Aorta (tissue), 5 donors: Measurements from ENCODE around the gene SCN9A. TPM values are rescaled to one million over a fixed set of nuclear protein-coding genes. Genes with fewer than 3 reads are reported as not detected.
"Not testable (repeated sequence)": the region's sequence is repeated elsewhere in the genome, so short reads cannot be mapped to it uniquely, and the experiment has no call there.

ENCODE experiments used
- ATAC-seq: fragments of 200-7000 bp; cut with Tn5 transposase; one replicate; pipeline ENCODE4 v1.9.1; 2022; ENCODE audit warnings: moderate library complexity; ENCODE audit not compliant: low FRiP score
- DNase-seq, 2 donors: peaks; one replicate each; pipeline ENCODE4 v3.0.0-alpha.2; 2020
- H3K27ac ChIP-seq, 2 donors: one replicate each; pipeline ENCODE4 v1.5.1; 2013; ENCODE audit warnings: low read length in 2 of 2, mild to moderate bottlenecking in 2 of 2, moderate library complexity in 2 of 2, control low read depth in 1 of 2, inconsistent platforms in 1 of 2, low read depth in 1 of 2
- H3K27me3 ChIP-seq, 2 donors: one replicate each; pipeline ENCODE4 v1.6.1; 2013; ENCODE audit warnings: control low read depth in 1 of 2, low read length in 1 of 2, mild to moderate bottlenecking in 1 of 2, moderate library complexity in 1 of 2; ENCODE audit not compliant: insufficient read depth in 2 of 2, control insufficient read depth in 1 of 2
- H3K36me3 ChIP-seq, 2 donors: one replicate each; pipeline ENCODE4 v1.6.1; 2013; ENCODE audit warnings: control low read depth in 1 of 2, low read length in 1 of 2, mild to moderate bottlenecking in 1 of 2; ENCODE audit not compliant: insufficient read depth in 2 of 2, control insufficient read depth in 1 of 2
- H3K4me1 ChIP-seq, 2 donors: one replicate each; pipeline ENCODE4 v1.6.1; 2013; ENCODE audit warnings: low read length in 2 of 2, control low read depth in 1 of 2, mild to moderate bottlenecking in 1 of 2, moderate library complexity in 1 of 2; ENCODE audit not compliant: insufficient read depth in 2 of 2, control insufficient read depth in 1 of 2
- H3K4me3 ChIP-seq, 2 donors: one replicate each; pipeline ENCODE4 v1.5.1; 2013; ENCODE audit warnings: low read length in 2 of 2, control low read depth in 1 of 2, mild to moderate bottlenecking in 1 of 2
- H3K9me3 ChIP-seq: one replicate; pipeline ENCODE4 v1.6.1; 2013; ENCODE audit warnings: mild to moderate bottlenecking, low read length; ENCODE audit not compliant: control insufficient read depth
- WGBS, 2 donors: extraction: QIAGEN DNeasy Blood & Tissue Kit; methylation state at CpG; one replicate each; pipeline ENCODE4 v1.1.7; 2013; 5-methylcytosine and 5-hydroxymethylcytosine counted together
- intact Hi-C, 2 donors: fragments of 100-400 bp; cut with DNase I; formaldehyde crosslinking; loops; one replicate each; pipeline versions ENCODE4 v1.14.2 to v1.15.0; 2022
- polyA plus RNA-seq, 2 donors: library from polyadenylated mRNA; stranded (reverse); fragments of 200-250 nt; gene quantifications; one replicate each; pipeline ENCODE4 v1.2.3, GENCODE V29; 2013
- total RNA-seq, 2 donors: library from RNA; stranded (reverse); fragmentation: NEBNext Ultra II Directional; extraction: Animal tissue kit (Norgen Biotek cat#: 25700); gene quantifications; one replicate each; pipeline ENCODE4 v1.2.1, GENCODE V29; 2021
- donor health status: healthy with polysubstance abuse.
- donor health status: Bipolar disorder and iron deficiency.
- donor health status: DM: no; HTN: no; CAD: no.
- donor health status: DM: no; HTN: no; CAD: no.
- donor health status: DM: yes; HTN: yes; CAD: no.

Gene SCN9A
- total and polyA plus RNA-seq, 4 donors: 0.13 to 15.2 (median 1.7) TPM

GRCh38 chr2:166234112-166234846, 141.5 kb downstream of the SCN9A start:
- no peaks in the 10 kb centered on the region for H3K4me1 ChIP-seq
- ATAC-seq: no peak
- DNase-seq: no peak
- H3K9me3 ChIP-seq: no peaks in the 10 kb centered on the region
- H3K27ac ChIP-seq: no peak overlapping the region
- 36 to 40% methylated on average over 7 of the region's 7 CpGs for WGBS, 2 donors
- intact Hi-C loops: no loop called here
- no peaks in the 10 kb centered on the region for H3K27me3 ChIP-seq
- no peak overlapping the region for H3K4me3 ChIP-seq
- no peaks in the 10 kb centered on the region for H3K36me3 ChIP-seq

GRCh38 chr2:166233244-166233643, 142.5 kb downstream of the SCN9A start:
- no peaks in the 10 kb centered on the region for H3K4me1 ChIP-seq
- no peaks in the 10 kb centered on the region for H3K27me3 ChIP-seq
- no peak overlapping the region for H3K27ac ChIP-seq
- no peaks in the 10 kb centered on the region for H3K36me3 ChIP-seq
- no peak for DNase-seq
- no peak overlapping the region for H3K4me3 ChIP-seq
- 40 to 54% methylated on average over 2 of the region's 2 CpGs for WGBS, 2 donors
- H3K9me3 ChIP-seq: no peaks in the 10 kb centered on the region
- ATAC-seq: no peak
- intact Hi-C loops: no loop called here

- ATAC-seq (no peak), DNase-seq (no peak)
- Histone ChIP-seq H3K27me3 (no peaks in the 10 kb centered on the region), H3K4me1 (no peaks in the 10 kb centered on the region), H3K36me3 (no peaks in the 10 kb centered on the region), H3K4me3 (no peak overlapping the region), H3K9me3 (no peaks in the 10 kb centered on the region), H3K27ac (no peak overlapping the region)
- intact Hi-C loops: no loop called here
- 50 to 66% methylated on average over 2 of the region's 2 CpGs for WGBS, 2 donors
These were observed 145.0 kb downstream of the SCN9A start for GRCh38 chr2:166230724-166231070.

GRCh38 chr2:166230024-166230723, 145.6 kb downstream of the SCN9A start:
- no peak overlapping the region for H3K4me3 ChIP-seq
- no peaks in the 10 kb centered on the region for H3K9me3 ChIP-seq
- WGBS, 2 donors: 57 to 61% methylated on average over 4 of the region's 4 CpGs
- intact Hi-C loops: no loop called here
- DNase-seq: no peak
- H3K27me3 ChIP-seq: no peaks in the 10 kb centered on the region
- no peak for ATAC-seq
- no peak overlapping the region for H3K27ac ChIP-seq
- H3K36me3 ChIP-seq: no peaks in the 10 kb centered on the region
- no peaks in the 10 kb centered on the region for H3K4me1 ChIP-seq

- Histone ChIP-seq H3K27me3 (no peaks in the 10 kb centered on the region), H3K27ac (no peak overlapping the region), H3K36me3 (no peaks in the 10 kb centered on the region), H3K9me3 (no peaks in the 10 kb centered on the region), H3K4me1 (no peaks in the 10 kb centered on the region), H3K4me3 (no peak overlapping the region)
- ATAC-seq (no peak), DNase-seq (no peak)
- intact Hi-C loops: no loop called here
These were observed 146.1 kb downstream of the SCN9A start for GRCh38 chr2:166229678-166230023.

GRCh38 chr2:166224197-166224596, 151.5 kb downstream of the SCN9A start:
- ATAC-seq: no peak
- H3K4me1 ChIP-seq: no peaks in the 10 kb centered on the region
- H3K27me3 ChIP-seq: peaks cover 0 to 2% of the 10 kb centered on the region in 2 donors
- H3K9me3 ChIP-seq: no peaks in the 10 kb centered on the region
- no peaks in the 10 kb centered on the region for H3K36me3 ChIP-seq
- DNase-seq: no peak
- H3K4me3 ChIP-seq: no peak overlapping the region
- H3K27ac ChIP-seq: no peak overlapping the region
- intact Hi-C loops: no loop called here

GRCh38 chr2:166223298-166223697, 152.4 kb downstream of the SCN9A start:
- H3K27ac ChIP-seq: no peak overlapping the region
- DNase-seq (no peak), ATAC-seq (no peak)
- WGBS, 2 donors: 92 to 93% methylated on average over 4 of the region's 4 CpGs
- intact Hi-C loops: no loop called here
- H3K9me3 ChIP-seq: no peaks in the 10 kb centered on the region
- no peak overlapping the region for H3K4me3 ChIP-seq
- H3K36me3 ChIP-seq: no peaks in the 10 kb centered on the region
- peaks cover 0 to 2% of the 10 kb centered on the region in 2 donors for H3K27me3 ChIP-seq
- no peaks in the 10 kb centered on the region for H3K4me1 ChIP-seq

- intact Hi-C loops: no loop called here
- no peaks in the 10 kb centered on the region for H3K4me1 ChIP-seq
- H3K4me3 ChIP-seq: no peak overlapping the region
- ATAC-seq (no peak), DNase-seq (no peak)
- WGBS, 2 donors: 80 to 81% methylated on average over 1 of the region's 1 CpG
- peaks cover 3% of the 10 kb centered on the region for H3K9me3 ChIP-seq
- no peaks in the 10 kb centered on the region for H3K36me3 ChIP-seq
- no peak overlapping the region for H3K27ac ChIP-seq
- H3K27me3 ChIP-seq: no peaks in the 10 kb centered on the region
These were observed 164.7 kb downstream of the SCN9A start for GRCh38 chr2:166211079-166211478.

- WGBS, 2 donors: 88 to 89% methylated on average over 4 of the region's 4 CpGs
- H3K27me3 ChIP-seq, ATAC-seq, H3K27ac ChIP-seq, DNase-seq, H3K4me3 ChIP-seq, H3K36me3 ChIP-seq, intact Hi-C loops, H3K4me1 ChIP-seq, H3K9me3 ChIP-seq: not testable (repeated sequence)
These were observed 165.8 kb downstream of the SCN9A start for GRCh38 chr2:166209944-166210343.
